ENCODE data around the gene TECPR2.
A peak's percentile ranks its signal among the peaks of the same experiment; 100 is the strongest.
"Not testable (repeated sequence)": the region's sequence is repeated elsewhere in the genome, so short reads cannot be mapped to it uniquely, and the experiment has no call there.

The TECPR2 gene

DNA sequence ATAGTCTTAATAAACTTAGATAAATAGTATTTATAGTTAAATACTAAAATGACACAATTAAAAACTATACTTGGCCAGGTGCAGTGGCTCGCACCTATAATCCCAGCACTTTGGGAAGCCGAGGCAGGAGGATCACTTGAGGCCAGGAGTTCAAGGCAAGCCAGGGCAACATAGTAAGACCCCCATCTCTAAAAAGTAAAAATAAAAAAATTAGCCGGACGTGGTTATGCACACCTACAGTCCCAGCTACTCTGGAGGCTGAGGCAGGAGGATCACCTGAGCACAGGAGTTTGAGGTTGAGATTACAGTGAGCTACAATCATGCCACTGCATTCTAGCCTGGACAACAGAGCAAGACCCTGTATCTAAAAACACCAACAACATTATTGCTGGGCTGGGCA, 16.1 kb upstream of the TECPR2 start:
- peaks cover 5% of the 10 kb centered on the region for H3K36me3 Mint-ChIP-seq
- no peak overlapping the region for H3K4me3 Mint-ChIP-seq
- H3K9me3 Mint-ChIP-seq (ENCODE audit: low read depth): no peaks in the 10 kb centered on the region
- no peak overlapping the region for H3K27ac Mint-ChIP-seq
- H3K27me3 Mint-ChIP-seq: no peaks in the 10 kb centered on the region
- no peaks in the 10 kb centered on the region for H3K4me1 Mint-ChIP-seq (ENCODE audit: low read depth)

GRCh38 chr14:102348376-102348775, 14.4 kb upstream of the TECPR2 start:
- no peak overlapping the region for H3K27ac Mint-ChIP-seq
- no peaks in the 10 kb centered on the region for H3K9me3 Mint-ChIP-seq (ENCODE audit: low read depth)
- H3K36me3 Mint-ChIP-seq: peaks cover 5% of the 10 kb centered on the region
- no peak overlapping the region for H3K4me3 Mint-ChIP-seq
- H3K4me1 Mint-ChIP-seq (ENCODE audit: low read depth): peaks cover 3% of the 10 kb centered on the region
- no peaks in the 10 kb centered on the region for H3K27me3 Mint-ChIP-seq

DNA sequence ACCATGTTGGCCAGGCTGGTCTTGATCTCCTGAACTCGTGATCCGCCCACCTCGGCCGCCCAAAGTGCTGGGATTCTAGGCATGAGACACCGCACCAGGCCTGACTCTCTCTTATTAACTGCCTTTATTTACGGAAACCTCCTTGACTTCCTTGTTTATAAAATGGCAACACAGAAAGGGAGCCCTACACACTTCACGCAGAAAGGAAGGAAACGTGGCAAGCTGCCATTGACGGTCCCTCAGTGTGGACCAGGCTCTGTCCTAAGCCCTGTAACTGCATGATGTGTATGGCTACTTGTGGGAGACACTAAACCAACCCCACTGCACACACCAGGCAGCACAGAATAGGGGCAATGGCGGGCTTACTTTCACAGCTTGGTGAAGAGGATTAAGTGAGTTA, 11.7 kb upstream of the TECPR2 start:
- H3K36me3 Mint-ChIP-seq: peaks cover 8% of the 10 kb centered on the region
- H3K27me3 Mint-ChIP-seq: no peaks in the 10 kb centered on the region
- H3K4me3 Mint-ChIP-seq: no peak overlapping the region
- H3K9me3 Mint-ChIP-seq (ENCODE audit: low read depth): no peaks in the 10 kb centered on the region
- no peak overlapping the region for H3K27ac Mint-ChIP-seq
- peaks cover 4% of the 10 kb centered on the region for H3K4me1 Mint-ChIP-seq (ENCODE audit: low read depth)

- not testable (repeated sequence) for H3K36me3 Mint-ChIP-seq; H3K4me1 Mint-ChIP-seq (ENCODE audit: low read depth); H3K9me3 Mint-ChIP-seq (ENCODE audit: low read depth); H3K27me3 Mint-ChIP-seq; H3K4me3 Mint-ChIP-seq; H3K27ac Mint-ChIP-seq
Measured at GRCh38 chr14:102351593-102351992, 11.1 kb upstream of the TECPR2 start.

GRCh38 chr14:102352213-102352612, 10.5 kb upstream of the TECPR2 start:
- Mint-ChIP-seq H3K27me3 (no peaks in the 10 kb centered on the region), H3K4me3 (no peak overlapping the region), H3K9me3 (ENCODE audit: low read depth) (no peaks in the 10 kb centered on the region), H3K4me1 (ENCODE audit: low read depth) (peaks cover 4% of the 10 kb centered on the region), H3K27ac (no peak overlapping the region), H3K36me3 (peaks cover 11% of the 10 kb centered on the region)

DNA sequence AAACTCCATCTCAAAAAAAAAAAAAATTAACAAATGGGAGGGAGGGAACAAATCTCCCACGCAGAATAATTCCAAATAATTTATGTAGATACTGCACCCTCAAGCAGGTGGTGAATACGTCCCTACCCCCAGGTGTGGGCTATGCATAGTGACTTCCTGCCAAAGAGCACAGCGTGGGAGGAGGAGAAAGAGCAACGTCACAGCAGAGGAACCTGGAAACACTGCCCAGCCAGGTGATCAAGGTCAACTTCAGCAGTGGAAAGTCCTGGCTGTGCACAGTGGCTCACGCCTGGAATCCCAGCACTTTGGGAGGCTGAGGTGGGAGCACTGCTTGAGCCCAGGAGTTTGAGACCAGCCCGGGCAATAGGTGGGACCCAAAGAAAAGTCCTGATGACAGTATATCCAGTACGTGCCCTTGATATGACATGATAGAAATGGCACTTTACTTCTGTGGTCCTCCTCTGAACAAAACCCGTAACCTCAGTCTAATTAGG, 9.6 kb upstream of the TECPR2 start:
- Mint-ChIP-seq H3K4me1 (ENCODE audit: low read depth) (peaks cover 6% of the 10 kb centered on the region), H3K27ac (no peak overlapping the region), H3K36me3 (peaks cover 17% of the 10 kb centered on the region), H3K27me3 (no peaks in the 10 kb centered on the region), H3K4me3 (no peak overlapping the region), H3K9me3 (ENCODE audit: low read depth) (no peaks in the 10 kb centered on the region)

GRCh38 chr14:102356280-102356679, 6.5 kb upstream of the TECPR2 start:
- Mint-ChIP-seq H3K27me3 (no peaks in the 10 kb centered on the region), H3K4me3 (no peak overlapping the region), H3K4me1 (ENCODE audit: low read depth) (peaks cover 19% of the 10 kb centered on the region), H3K27ac (no peak overlapping the region), H3K36me3 (peaks cover 14% of the 10 kb centered on the region), H3K9me3 (ENCODE audit: low read depth) (no peaks in the 10 kb centered on the region)

DNA sequence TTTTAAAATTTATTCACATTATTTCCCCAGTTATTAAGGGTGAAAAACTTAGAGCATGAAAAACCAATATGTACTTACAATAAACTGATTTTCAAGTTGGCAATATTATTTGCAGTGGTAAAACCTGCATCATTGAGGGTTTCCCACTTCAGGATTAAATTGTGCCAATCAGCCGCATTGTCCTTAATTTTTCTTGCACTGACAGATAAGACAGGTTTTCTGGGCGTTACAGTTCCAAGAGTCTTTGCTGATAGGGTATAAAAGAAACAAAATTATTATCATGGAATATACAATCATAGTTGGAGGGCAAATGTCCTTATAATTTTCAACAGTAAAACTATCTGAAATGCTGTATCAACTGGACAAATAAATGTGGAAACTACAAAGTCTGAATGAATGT, 3.4 kb upstream of the TECPR2 start:
- H3K27ac Mint-ChIP-seq: no peak overlapping the region
- H3K27me3 Mint-ChIP-seq: no peaks in the 10 kb centered on the region
- H3K4me1 Mint-ChIP-seq (ENCODE audit: low read depth): peaks cover 23% of the 10 kb centered on the region
- no peak overlapping the region for H3K4me3 Mint-ChIP-seq
- no peaks in the 10 kb centered on the region for H3K9me3 Mint-ChIP-seq (ENCODE audit: low read depth)
- peaks cover 13% of the 10 kb centered on the region for H3K36me3 Mint-ChIP-seq

DNA sequence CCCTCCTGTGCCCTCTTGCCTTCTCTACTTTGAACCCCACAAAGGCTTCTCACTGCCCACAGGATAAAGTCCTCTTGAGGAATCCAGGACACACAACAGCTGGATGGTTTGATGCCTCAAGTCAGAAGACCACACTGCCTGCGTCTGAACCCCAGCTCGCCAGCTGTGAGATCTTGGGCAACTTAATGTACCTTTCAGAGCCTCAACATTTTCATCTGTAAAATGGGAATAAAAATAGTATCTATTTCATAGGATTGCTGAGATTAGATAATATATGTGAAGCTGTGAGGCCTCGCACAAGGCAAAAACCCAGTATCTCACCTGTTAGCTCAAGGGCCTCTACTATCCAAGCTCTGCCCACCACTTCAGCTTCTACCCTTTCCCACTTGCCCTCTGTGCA, 2.4 kb upstream of the TECPR2 start:
- H3K36me3 Mint-ChIP-seq: peaks cover 13% of the 10 kb centered on the region
- no peaks in the 10 kb centered on the region for H3K27me3 Mint-ChIP-seq
- H3K27ac Mint-ChIP-seq: no peak overlapping the region
- H3K4me1 Mint-ChIP-seq (ENCODE audit: low read depth): peaks cover 23% of the 10 kb centered on the region
- H3K4me3 Mint-ChIP-seq: peak overlapping the region; percentile 94
- no peaks in the 10 kb centered on the region for H3K9me3 Mint-ChIP-seq (ENCODE audit: low read depth)

- peaks cover 7% of the 10 kb centered on the region for H3K36me3 Mint-ChIP-seq
- no peaks in the 10 kb centered on the region for H3K27me3 Mint-ChIP-seq
- peak overlapping the region; percentile 94 for H3K4me3 Mint-ChIP-seq
- H3K27ac Mint-ChIP-seq: peak overlapping the region; percentile 95
- H3K4me1 Mint-ChIP-seq (ENCODE audit: low read depth): peaks cover 29% of the 10 kb centered on the region
- H3K9me3 Mint-ChIP-seq (ENCODE audit: low read depth): no peaks in the 10 kb centered on the region
Measured at GRCh38 chr14:102362084-102362483, 657 bp upstream of the TECPR2 start.

DNA sequence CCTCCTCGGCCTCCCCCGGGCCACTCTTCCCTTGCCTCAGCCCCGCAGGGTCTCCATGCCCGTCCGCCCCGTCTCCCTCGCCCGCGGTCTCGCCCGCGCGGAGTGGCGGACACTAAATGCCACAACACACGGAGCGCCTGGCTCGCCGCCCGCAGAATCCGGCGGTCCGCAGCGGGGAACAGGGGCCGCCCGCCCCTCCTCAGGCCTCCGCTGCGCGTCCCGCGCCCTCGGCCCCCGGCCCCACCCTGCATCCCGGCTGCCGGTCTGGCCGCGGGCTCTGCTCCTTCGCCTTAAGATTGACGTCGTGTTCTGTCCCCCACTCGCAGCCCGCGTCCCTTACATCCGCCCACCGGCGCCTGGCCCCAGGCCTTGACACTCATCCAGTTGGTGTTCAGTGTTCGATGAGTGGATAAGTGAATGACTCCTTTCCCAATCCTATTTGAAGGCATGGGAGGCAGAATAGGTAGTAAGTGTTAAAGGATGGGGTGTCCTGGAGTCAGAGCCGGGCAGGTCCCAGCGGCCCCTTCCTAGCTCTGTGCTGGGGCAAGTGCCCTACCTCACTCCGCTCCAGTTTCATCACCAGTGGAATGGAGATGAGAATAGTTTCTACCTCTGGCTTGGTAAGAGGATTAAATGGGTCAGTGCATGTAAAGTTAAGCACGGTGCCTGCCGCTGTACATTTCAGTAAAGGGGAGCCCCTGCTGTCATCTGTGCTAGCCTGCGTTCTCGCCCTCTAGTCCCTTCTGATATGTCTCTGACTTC, 622 bp downstream of the TECPR2 start:
- no peaks in the 10 kb centered on the region for H3K9me3 Mint-ChIP-seq (ENCODE audit: low read depth)
- no peaks in the 10 kb centered on the region for H3K36me3 Mint-ChIP-seq
- H3K4me3 Mint-ChIP-seq: no peak overlapping the region
- H3K4me1 Mint-ChIP-seq (ENCODE audit: low read depth): peaks cover 37% of the 10 kb centered on the region
- peak overlapping the region; percentile 84 for H3K27ac Mint-ChIP-seq
- no peaks in the 10 kb centered on the region for H3K27me3 Mint-ChIP-seq

DNA sequence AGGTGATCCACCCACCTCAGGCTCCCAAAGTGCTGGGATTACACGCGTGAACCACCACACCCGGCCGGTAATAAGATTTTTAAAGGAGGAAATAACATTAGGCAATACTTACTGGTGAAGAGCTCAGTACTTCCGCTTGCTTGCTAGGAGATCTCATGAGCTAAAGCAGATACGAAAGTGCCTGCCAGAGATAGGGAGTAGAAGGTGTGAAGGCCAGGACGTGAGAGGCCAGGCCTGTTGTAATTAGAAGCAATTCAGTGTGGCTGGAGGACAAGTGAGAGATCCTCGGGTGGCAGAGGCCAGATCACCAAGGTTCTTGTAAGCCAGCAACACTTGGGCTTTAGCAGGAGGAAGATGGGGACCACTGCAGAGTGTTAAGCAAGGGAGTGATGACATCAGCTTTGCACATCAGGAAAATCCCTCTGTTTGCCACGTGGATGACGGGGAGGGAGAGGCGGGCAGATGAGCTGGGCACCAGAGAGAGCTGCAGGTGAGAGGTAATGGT, 7.6 kb downstream of the TECPR2 start:
- H3K4me3 Mint-ChIP-seq: no peak overlapping the region
- no peaks in the 10 kb centered on the region for H3K27me3 Mint-ChIP-seq
- peaks cover 39% of the 10 kb centered on the region for H3K4me1 Mint-ChIP-seq (ENCODE audit: low read depth)
- H3K36me3 Mint-ChIP-seq: peaks cover 5% of the 10 kb centered on the region
- no peak overlapping the region for H3K27ac Mint-ChIP-seq
- H3K9me3 Mint-ChIP-seq (ENCODE audit: low read depth): no peaks in the 10 kb centered on the region

GRCh38 chr14:102371361-102371760, 8.6 kb downstream of the TECPR2 start:
- Mint-ChIP-seq H3K27ac (no peak overlapping the region), H3K4me3 (no peak overlapping the region), H3K4me1 (ENCODE audit: low read depth) (peaks cover 43% of the 10 kb centered on the region), H3K9me3 (ENCODE audit: low read depth) (no peaks in the 10 kb centered on the region), H3K36me3 (peaks cover 5% of the 10 kb centered on the region), H3K27me3 (no peaks in the 10 kb centered on the region)

DNA sequence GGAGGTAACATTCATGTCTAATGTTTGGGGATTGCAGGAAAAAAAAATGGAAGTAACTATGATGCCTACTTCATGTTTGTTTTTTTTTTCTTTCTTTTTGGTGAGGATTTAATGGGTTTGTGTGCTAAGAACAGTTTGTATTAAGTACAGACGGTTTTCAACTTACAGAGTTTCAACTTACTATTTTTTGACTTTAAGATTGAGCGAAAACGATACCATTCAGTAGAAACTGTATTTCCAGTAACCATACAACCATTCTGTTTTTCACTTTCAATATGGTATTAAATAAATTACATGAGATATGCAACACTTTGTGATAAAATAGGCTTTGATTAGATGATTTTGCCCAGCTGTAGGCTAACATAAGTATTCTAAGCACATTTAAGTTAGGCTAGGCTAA, 10.4 kb downstream of the TECPR2 start:
- H3K9me3 Mint-ChIP-seq (ENCODE audit: low read depth): no peaks in the 10 kb centered on the region
- peaks cover 7% of the 10 kb centered on the region for H3K36me3 Mint-ChIP-seq
- H3K27me3 Mint-ChIP-seq: no peaks in the 10 kb centered on the region
- H3K4me3 Mint-ChIP-seq: no peak overlapping the region
- H3K27ac Mint-ChIP-seq: no peak overlapping the region
- H3K4me1 Mint-ChIP-seq (ENCODE audit: low read depth): peaks cover 32% of the 10 kb centered on the region

- H3K9me3 Mint-ChIP-seq (ENCODE audit: low read depth): no peaks in the 10 kb centered on the region
- no peak overlapping the region for H3K27ac Mint-ChIP-seq
- H3K4me1 Mint-ChIP-seq (ENCODE audit: low read depth): peaks cover 25% of the 10 kb centered on the region
- H3K27me3 Mint-ChIP-seq: no peaks in the 10 kb centered on the region
- no peak overlapping the region for H3K4me3 Mint-ChIP-seq
- peaks cover 12% of the 10 kb centered on the region for H3K36me3 Mint-ChIP-seq
Measured at GRCh38 chr14:102374264-102374663, 11.5 kb downstream of the TECPR2 start.

- Mint-ChIP-seq H3K4me1 (ENCODE audit: low read depth) (peaks cover 25% of the 10 kb centered on the region), H3K27ac (peak overlapping the region; percentile 25), H3K9me3 (ENCODE audit: low read depth) (no peaks in the 10 kb centered on the region), H3K4me3 (peak overlapping the region; percentile 20), H3K27me3 (no peaks in the 10 kb centered on the region), H3K36me3 (peaks cover 12% of the 10 kb centered on the region)
Measured at GRCh38 chr14:102375119-102375518, 12.4 kb downstream of the TECPR2 start.
